PC-9 (cell line): Measurements from ENCODE around the gene PNPLA2. TPM values are rescaled to one million over a fixed set of nuclear protein-coding genes. Genes with fewer than 3 reads are reported as not detected.

ENCODE experiments used
- BruUV-seq: library from RNA; stranded (reverse); fragments of 400-500 nt; replicated peaks from 2 replicates; lab custom pipeline; 2021; lab: Mats Ljungman, UMichigan
- CTCF ChIA-PET: fragments of 300-600 bp; sonication (Branson Sonifier 250); formaldehyde crosslinking; loops from one replicate; lab custom pipeline; 2022; ENCODE audit warnings: antibody characterized with exemption; lab: Charles Lee
- POLR2A ChIA-PET: fragments of 300-600 bp; sonication (Branson Sonifier 250); formaldehyde crosslinking; loops from one replicate; lab custom pipeline; 2022; ENCODE audit warnings: antibody characterized with exemption; ENCODE audit not compliant: unreplicated experiment; lab: Charles Lee
- DNase-seq, 2 experiments: peaks; one replicate each; pipeline versions ENCODE4 v3.0.0 to v3.0.0-alpha.2; 2015 to 2022; ENCODE audit warnings: mixed read lengths in 1 of 2
- H2AFZ ChIP-seq: fragments of 200-600 bp; sonication (generic); 2 replicates; pipeline ENCODE4 v1.8.1; 2017; ENCODE audit warnings: antibody characterized with exemption
- H3F3A ChIP-seq: fragments of 200-600 bp; sonication (generic); 2 replicates; pipeline ENCODE4 v1.8.1; 2017; ENCODE audit warnings: antibody characterized with exemption, mild to moderate bottlenecking, low read depth; ENCODE audit not compliant: insufficient read depth
- H3K27ac ChIP-seq: fragments of 200-600 bp; sonication (generic); 2 replicates; pipeline ENCODE4 v1.6.1; 2016; ENCODE audit warnings: mixed run types
- H3K27me3 ChIP-seq: fragments of 200-600 bp; sonication (generic); 2 replicates; pipeline ENCODE4 v1.6.1; 2016; ENCODE audit warnings: low read depth, mixed run types; ENCODE audit not compliant: insufficient read depth
- H3K36me3 ChIP-seq: fragments of 200-600 bp; sonication (generic); 2 replicates; pipeline ENCODE4 v1.6.1; 2016; ENCODE audit warnings: low read depth, mixed run types
- H3K4me1 ChIP-seq: fragments of 200-600 bp; sonication (generic); replicated peaks from 2 replicates; pipeline ENCODE4 v1.6.1; 2016; ENCODE audit warnings: mixed run types; ENCODE audit not compliant: insufficient read depth
- H3K4me2 ChIP-seq: fragments of 200-600 bp; sonication (generic); 2 replicates; pipeline ENCODE4 v1.6.1; 2017; ENCODE audit warnings: mixed run types
- H3K4me3 ChIP-seq: fragments of 200-600 bp; sonication (generic); 2 replicates; pipeline ENCODE4 v1.6.1; 2016; ENCODE audit warnings: mixed run types
- H3K79me2 ChIP-seq: fragments of 200-600 bp; sonication (generic); 2 replicates; pipeline ENCODE4 v1.6.1; 2017; ENCODE audit warnings: low read depth, mixed run types
- H3K9me2 ChIP-seq: fragments of 200-600 bp; sonication (generic); 2 replicates; pipeline ENCODE4 v1.8.1; 2017; ENCODE audit warnings: mild to moderate bottlenecking; ENCODE audit not compliant: insufficient read depth
- H3K9me3 ChIP-seq: fragments of 200-600 bp; sonication (generic); 2 replicates; pipeline ENCODE4 v1.8.1; 2016; ENCODE audit warnings: low read depth; ENCODE audit not compliant: insufficient read depth
- H4K20me1 ChIP-seq: fragments of 200-600 bp; sonication (generic); 2 replicates; pipeline ENCODE4 v1.8.1; 2017; ENCODE audit not compliant: insufficient read depth
- CTCF ChIP-seq: fragments of 200-600 bp; sonication (generic); conservative IDR thresholded peaks from 2 replicates; pipeline ENCODE4 v1.6.1; 2017; ENCODE audit warnings: mixed run types, antibody characterized with exemption, mild to moderate bottlenecking, moderate library complexity
- EZH2 ChIP-seq: fragments of 200-600 bp; sonication (generic); IDR thresholded peaks from 2 replicates; pipeline ENCODE4 v1.8.0; 2017; ENCODE audit warnings: antibody characterized with exemption, low read depth
- intact Hi-C: fragments of 100-400 bp; cut with micrococcal nuclease; formaldehyde crosslinking; loops from one replicate; pipeline ENCODE4 v1.10.0; 2022; ENCODE audit not compliant: unreplicated experiment
- total RNA-seq: library from RNA; stranded (reverse); gene quantifications from 2 replicates; pipeline ENCODE4 v1.2.3, GENCODE V29; 2021

The PNPLA2 gene
- total RNA-seq, 1 experiment from 2014 or later: 137 TPM

GRCh38 chr11:794766-795633 is 23.7 kb upstream of the PNPLA2 start:
- H2AFZ ChIP-seq: no peak overlapping the region
- no peaks in the 10 kb centered on the region for H3K27me3 ChIP-seq
- peak in 1 of 2 experiments; percentile 35 for DNase-seq
- H4K20me1 ChIP-seq: no peaks in the 10 kb centered on the region
- BruUV-seq: no TSS peak
- H3K36me3 ChIP-seq: no peaks in the 10 kb centered on the region
- TF ChIP-seq EZH2: no peak
- no peak for TF ChIP-seq CTCF
- ChIA-PET POLR2A (interaction anchor here (0.8 to 1.2 kb wide), 2 partner anchors 18 to 24 kb away, joined by 7 read pairs; partner anchors contain the start of genes GATD1 and PNPLA2), CTCF (no interaction called here)
- peaks cover 8% of the 10 kb centered on the region for H3K4me1 ChIP-seq
- H3K27ac ChIP-seq: no peak overlapping the region
- H3K79me2 ChIP-seq: no peaks in the 10 kb centered on the region
- peaks cover 7% of the 10 kb centered on the region; the same call in 1 of the 2 replicates for H3F3A ChIP-seq
- H3K9me2 ChIP-seq: no peaks in the 10 kb centered on the region
- intact Hi-C loops: loop anchor here (5.0 kb wide), 1 partner anchor 48 kb away; the partner anchor contains the start of gene TALDO1
- H3K4me2 ChIP-seq: peak overlapping the region; percentile 75
- H3K4me3 ChIP-seq: peak overlapping the region; percentile 80; the same call in 1 of the 2 replicates
- H3K9me3 ChIP-seq: no peaks in the 10 kb centered on the region

- Histone ChIP-seq H3K4me1 (peaks cover 8% of the 10 kb centered on the region), H3F3A (peaks cover 3% of the 10 kb centered on the region; the same call in 1 of the 2 replicates), H3K27ac (no peak overlapping the region), H3K79me2 (no peaks in the 10 kb centered on the region), H2AFZ (no peak overlapping the region), H4K20me1 (no peaks in the 10 kb centered on the region), H3K9me3 (no peaks in the 10 kb centered on the region), H3K4me2 (peak overlapping the region; percentile 75), H3K36me3 (no peaks in the 10 kb centered on the region), H3K4me3 (peak overlapping the region; percentile 80), H3K27me3 (no peaks in the 10 kb centered on the region), H3K9me2 (no peaks in the 10 kb centered on the region)
- BruUV-seq: no TSS peak
- peak; percentile 47 to 61 for DNase-seq
- POLR2A ChIA-PET: interaction anchor here (0.6 to 1.2 kb wide), 3 partner anchors 19 to 764 kb away, joined by 7 read pairs; partner anchors contain the start of genes GATD1 and PNPLA2
- intact Hi-C loops: loop anchor here (5.0 kb wide), 1 partner anchor 49 kb away; the partner anchor contains the start of gene TALDO1
- TF ChIP-seq EZH2: no peak
- no peak for TF ChIP-seq CTCF
- CTCF ChIA-PET: no interaction called here
Observed at GRCh38 chr11:795634-796564, 22.8 kb upstream of the PNPLA2 start.
